ENCODE data around the gene EIF4B. TPM values are rescaled to one million over a fixed set of nuclear protein-coding genes. Genes with fewer than 3 reads are reported as not detected.

Gene EIF4B
- total and polyA plus RNA-seq, 2 of the 8 experiments (the other 6 are each of a cell fraction or from before 2014, with no cell fraction given): 269 to 816 TPM

DNA sequence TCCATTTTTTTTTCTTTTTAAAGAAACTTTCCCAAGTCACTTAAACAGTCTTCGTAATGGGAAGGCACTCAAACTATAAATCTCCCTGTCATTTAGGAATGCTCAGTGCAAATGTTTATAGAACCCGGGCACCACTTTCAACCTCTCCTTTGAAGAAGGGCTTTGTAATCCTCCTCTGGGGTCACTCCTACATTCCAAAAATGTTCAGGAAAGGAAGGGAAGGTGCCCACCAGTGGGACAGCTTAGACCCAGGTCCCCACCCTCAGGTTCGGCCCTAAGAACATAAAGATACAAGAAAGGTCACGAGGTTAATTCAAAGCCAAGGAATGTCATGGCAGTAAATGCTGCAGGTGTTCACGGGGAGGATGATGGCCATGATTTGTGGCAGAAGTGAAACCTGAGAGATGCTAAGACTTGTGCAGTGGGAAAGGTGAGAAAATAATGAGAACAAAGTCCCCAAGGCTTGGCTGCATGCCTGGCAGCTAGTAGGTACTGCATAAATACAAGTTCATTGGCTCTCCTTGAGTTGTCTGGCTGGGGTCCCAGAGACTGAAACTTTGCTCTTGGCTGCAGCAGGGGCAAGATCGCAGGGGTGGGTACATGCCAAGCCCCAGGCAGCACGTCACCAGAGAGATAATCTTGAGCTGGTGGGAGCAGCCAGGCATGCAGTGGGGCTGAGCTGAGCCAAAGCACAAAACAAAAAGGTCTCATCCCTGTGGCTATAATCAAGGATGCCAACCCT is 36.3 kb upstream of the EIF4B start:
- Histone ChIP-seq H3K18ac (ENCODE audit: extremely low read depth, low read length) (peak overlapping the region; percentile 48; the same call in 1 of the 2 replicates), H4K91ac (replicated peaks; ENCODE audit: insufficient read length, low read length) (no peak overlapping the region), H3K27ac (ENCODE audit: low read depth, low read length) (no peak overlapping the region), H4K8ac (ENCODE audit: extremely low read depth, insufficient read depth, low read length) (no peak overlapping the region), H3K9me3 (ENCODE audit: insufficient read depth in 2 of 2, low read depth in 1 of 2, low read length in 1 of 2) (no peaks in the 10 kb centered on the region), H2BK120ac (replicated peaks; ENCODE audit: low read depth, low read length) (peak overlapping the region; percentile 51), H3K36me3 (ENCODE audit: control insufficient read depth in 2 of 4, insufficient read depth in 4 of 4, low read length in 3 of 4) (no peaks in the 10 kb centered on the region), H3K4me2 (ENCODE audit: insufficient read depth in 1 of 2, low read depth in 2 of 2, low read length in 2 of 2) (no peak overlapping the region), H3K27me3 (replicated peaks in 1 of 4; ENCODE audit: control insufficient read depth in 3 of 4, extremely low read depth in 1 of 4, insufficient read depth in 3 of 4, low read length in 3 of 4) (peaks cover 0 to 9% (median 5%) of the 10 kb centered on the region in 4 experiments; a peak in 3 of 7 replicates), H3K4me1 (replicated peaks in 1 of 4; ENCODE audit: control insufficient read depth in 3 of 4, insufficient read depth in 4 of 4, low read length in 3 of 4) (peaks cover 4 to 10% (median 7%) of the 10 kb centered on the region in 4 experiments), H3K23ac (ENCODE audit: insufficient read length) (no peak overlapping the region), H2BK20ac (ENCODE audit: low read length) (peak overlapping the region; percentile 43; the same call in 1 of the 2 replicates), H2AK5ac (ENCODE audit: low read depth, low read length) (0 out of 2 replicates have a peak overlapping the region, but pooled peaks have one; percentile 53), H3K14ac (ENCODE audit: insufficient read length) (no peak overlapping the region), H3K79me1 (ENCODE audit: low read depth, low read length) (no peaks in the 10 kb centered on the region), H3K23me2 (ENCODE audit: low read depth, low read length) (peaks cover 8% of the 10 kb centered on the region; the same call in 1 of the 2 replicates), H3K56ac (replicated peaks; ENCODE audit: insufficient read length, low read depth, low read length) (no peak overlapping the region), H3K4ac (replicated peaks; ENCODE audit: insufficient read length, low read depth, low read length) (no peak overlapping the region), H2AFZ (ENCODE audit: low read length) (no peak overlapping the region), H2BK12ac (ENCODE audit: low read depth, low read length) (no peak overlapping the region; the same call in 1 of the 2 replicates), H3K9ac (replicated peaks in 1 of 4; ENCODE audit: extremely low read depth in 1 of 4, low read depth in 3 of 4, low read length in 3 of 4) (no peak overlapping the region), H3K4me3 (ENCODE audit: extremely low read depth in 1 of 4, insufficient read depth in 2 of 4, low read depth in 3 of 4, low read length in 4 of 4) (no peak overlapping the region), H2BK5ac (ENCODE audit: low read depth, low read length) (no peak overlapping the region; the same call in 1 of the 2 replicates), H4K20me1 (replicated peaks in 1 of 2; ENCODE audit: control insufficient read depth in 1 of 2, insufficient read depth in 2 of 2, low read length in 2 of 2) (no peaks in the 10 kb centered on the region), H3K79me2 (ENCODE audit: control insufficient read depth in 1 of 2, insufficient read depth in 2 of 2, low read length in 2 of 2) (no peaks in the 10 kb centered on the region), H2BK15ac (ENCODE audit: low read length) (0 out of 2 replicates have a peak overlapping the region, but pooled peaks have one; percentile 49), H4K5ac (ENCODE audit: insufficient read length, low read depth, low read length) (no peak overlapping the region)
- 85% methylated on average over 7 of the region's 7 CpGs; no CpG with 5 or more reads in 1 of the 2 experiments for WGBS, 2 experiments (ENCODE audit: extremely low coverage in 1 of 2, insufficient coverage in 1 of 2, insufficient read length in 1 of 2, insufficient replicate concordance in 2 of 2, low coverage in 1 of 2, low lambda C conversion rate in 2 of 2, missing lambda C conversion rate in 1 of 2)
- CTCF ChIA-PET (ENCODE audit: partially characterized antibody): interaction anchor here (0.5 to 5.4 kb wide), 15 partner anchors 9 to 108 kb away, joined by 3 to 53 read pairs (median 5); partner anchors contain the start of genes KRT18 and KRT8
- FAIRE-seq (no peak), DNase-seq (ENCODE audit: low read depth in 1 of 2, low spot score in 2 of 2) (no peak)
- POLR2A ChIA-PET (ENCODE audit: partially characterized antibody): interaction anchor here (0.7 to 2.6 kb wide), 8 partner anchors 10 to 248 kb away, joined by 3 to 8 read pairs (median 6); partner anchors contain the start of gene KRT8
- TF ChIP-seq CHD1 (IDR thresholded peaks at IDR 0.05; ENCODE audit: low read depth, low read length) (no peak), TAF7 (optimal IDR thresholded peaks at IDR 0.05; ENCODE audit: borderline replicate concordance, low read depth, low read length) (no peak)
